Tongue (tissue), 2 donors: ENCODE measurements around the gene DDAH1. TPM values are rescaled to one million over a fixed set of nuclear protein-coding genes. Genes with fewer than 3 reads are reported as not detected.
"Not testable (repeated sequence)": the region's sequence is repeated elsewhere in the genome, so short reads cannot be mapped to it uniquely, and the experiment has no call there.

Experiments
- DNase-seq: peaks from one replicate; pipeline ENCODE4 v3.0.0-alpha.2; 2015
- total RNA-seq: library from RNA; depleted of rRNA; stranded (reverse); fragments of >200 nt; gene quantifications from one replicate; pipeline ENCODE4 v1.2.3, GENCODE V29; 2014

DDAH1 gene
- 43.8 TPM for total RNA-seq

GRCh38 chr1:85465099-85465785 is at the start of gene DDAH1:
TSS of gene DDAH1 (minus strand) at chr1:85465159. CDS start at chr1:85465045, 114 bp downstream.
- peak; percentile 81 for DNase-seq

DNA sequence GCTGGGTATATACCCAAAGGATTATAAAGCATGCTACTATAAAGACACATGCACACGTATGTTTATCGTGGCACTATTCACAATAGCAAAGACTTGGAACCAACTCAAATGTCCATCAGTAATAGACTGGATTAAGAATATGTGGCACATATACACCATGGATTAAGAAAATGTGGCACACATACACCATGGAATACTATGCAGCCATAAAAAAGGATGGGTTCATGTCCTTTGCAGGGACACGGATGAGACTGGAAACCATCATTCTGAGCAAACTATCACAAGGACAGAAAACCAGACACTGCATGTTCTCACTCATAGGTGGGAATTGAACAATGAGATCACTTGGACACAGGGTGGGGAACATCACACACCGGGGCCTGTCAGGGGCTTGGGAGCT is 49.0 kb upstream of the DDAH1 start:
- not testable (repeated sequence) for DNase-seq

DNA sequence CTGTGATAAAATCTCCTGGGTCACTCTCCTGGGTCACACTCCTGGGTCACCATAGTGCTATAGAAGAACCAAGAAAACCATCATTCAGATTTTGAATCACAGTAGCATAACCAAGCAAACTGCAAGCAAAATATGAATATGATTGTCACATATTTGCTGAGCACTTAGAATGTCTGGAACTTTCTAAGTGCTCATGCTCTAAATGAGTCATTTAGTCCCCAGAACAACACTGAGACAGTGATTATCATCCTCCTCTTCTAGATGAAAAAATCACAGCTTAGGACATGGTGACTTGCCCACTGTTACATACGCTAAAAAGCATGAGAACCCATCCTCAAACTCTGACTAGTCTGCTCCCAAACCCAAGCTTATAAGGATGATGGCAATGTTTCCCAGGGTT is 39.5 kb upstream of the DDAH1 start:
- DNase-seq, result no peak

GRCh38 chr1:85502625-85503083 is 37.7 kb upstream of the DDAH1 start:
- peak; percentile 79 for DNase-seq

DNA sequence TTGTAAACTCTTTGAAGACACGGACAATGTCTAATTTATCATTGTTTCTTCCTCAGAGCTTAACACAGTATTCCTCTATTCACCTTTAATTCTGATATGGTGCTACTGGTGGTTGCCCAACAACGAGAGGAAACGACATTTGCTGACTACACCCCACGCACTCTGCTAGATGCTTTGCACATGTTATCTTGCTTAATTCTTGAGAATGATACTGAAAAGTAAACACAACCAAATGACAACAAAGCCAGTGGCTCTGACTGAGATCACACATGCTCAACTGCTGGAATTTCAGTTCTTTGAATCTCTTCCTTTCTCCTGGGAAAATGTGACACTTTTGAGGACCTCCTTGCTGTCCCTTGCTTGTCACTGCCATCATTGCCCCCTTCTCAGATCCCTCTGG is 37.2 kb upstream of the DDAH1 start:
- DNase-seq, result no peak

- no peak for DNase-seq
Measured at GRCh38 chr1:85501355-85501898, 36.5 kb upstream of the DDAH1 start.

- DNase-seq, result peak; percentile 13
Measured at GRCh38 chr1:85496941-85497582, 32.1 kb upstream of the DDAH1 start.

- DNase-seq, result peak; percentile 83
Measured at GRCh38 chr1:85495556-85495955, 30.6 kb upstream of the DDAH1 start.

- DNase-seq, result peak; percentile 58
Measured at GRCh38 chr1:85494904-85495266, 29.9 kb upstream of the DDAH1 start.

DNA sequence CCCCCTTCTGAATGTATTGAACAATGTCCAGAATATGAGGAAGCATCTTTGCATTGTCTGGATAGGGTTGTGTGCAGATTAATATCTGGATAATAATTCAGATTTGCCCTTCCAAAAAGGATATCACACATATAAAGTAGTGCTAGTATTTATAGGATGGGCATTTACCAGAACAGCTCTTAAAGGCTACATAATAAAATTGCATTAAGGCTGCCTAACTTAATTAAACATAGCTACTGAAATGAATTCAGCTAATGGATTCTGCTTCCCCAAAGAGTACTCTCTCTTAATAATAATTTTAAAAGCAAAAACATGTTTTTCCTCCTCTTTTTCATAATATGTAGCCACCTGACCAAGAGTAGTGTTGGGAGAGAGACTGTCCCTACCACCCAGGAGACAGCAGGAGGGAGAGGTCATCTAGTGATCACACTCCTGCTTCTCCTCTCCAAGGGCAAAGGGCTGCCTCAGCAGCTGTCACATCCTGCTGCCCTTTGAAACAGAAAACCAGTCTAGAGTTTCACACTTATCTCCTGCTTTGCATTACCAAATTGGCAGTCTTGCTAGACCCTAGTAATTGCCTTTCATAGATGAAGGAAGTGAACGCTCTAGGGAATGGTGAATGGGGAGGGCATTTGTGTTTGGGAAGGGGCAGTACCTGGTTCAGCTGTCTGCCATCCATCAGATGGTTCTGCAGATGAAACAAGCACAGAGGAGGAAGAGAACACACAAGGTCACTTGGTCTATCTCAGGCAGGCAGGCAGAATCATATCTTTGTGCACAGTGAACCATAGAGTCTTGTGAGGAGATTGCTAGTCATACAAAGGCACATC is 29.3 kb upstream of the DDAH1 start:
- DNase-seq, result peak; percentile 54

GRCh38 chr1:85490270-85490985 is 25.5 kb upstream of the DDAH1 start:
- no peak for DNase-seq

GRCh38 chr1:85488126-85488525 is 23.2 kb upstream of the DDAH1 start:
- no peak for DNase-seq

DNA sequence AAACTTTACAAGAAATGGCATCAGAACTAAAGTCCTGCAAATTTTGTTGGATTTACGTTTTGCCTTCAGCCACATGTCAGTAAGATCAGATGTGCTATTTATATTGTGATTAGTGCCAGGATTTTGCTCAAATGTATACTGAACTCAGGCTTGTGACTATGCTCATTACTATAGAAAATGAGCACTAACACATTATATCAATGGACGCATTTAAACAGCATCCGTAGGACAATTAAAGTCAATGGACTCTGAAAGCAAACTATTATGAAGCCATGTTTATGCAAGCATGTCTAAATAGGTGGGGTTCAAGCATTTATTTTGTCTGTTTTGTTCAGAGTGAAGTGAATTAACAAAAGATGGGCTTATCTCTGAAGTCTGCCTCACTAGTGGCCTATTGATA is 20.6 kb upstream of the DDAH1 start:
- DNase-seq, result no peak

DNA sequence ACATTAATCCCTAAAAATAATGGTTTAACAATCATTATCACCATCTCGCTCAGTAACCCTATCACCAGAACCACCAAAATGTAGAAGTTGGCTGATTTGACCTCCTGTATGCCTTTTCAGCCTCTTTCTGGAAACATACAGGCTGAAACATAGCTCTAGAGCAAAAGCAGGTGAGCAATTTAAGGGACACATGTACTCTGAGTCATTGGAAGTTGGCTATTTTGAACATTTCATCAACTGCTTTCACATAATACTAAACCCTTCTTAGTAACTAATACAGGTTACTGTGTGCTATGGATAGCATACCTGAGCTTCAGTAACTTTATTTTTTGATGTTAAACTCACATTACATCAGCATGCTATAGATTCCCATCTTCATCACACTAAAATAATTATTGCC is 19.8 kb upstream of the DDAH1 start:
- DNase-seq, result no peak

DNA sequence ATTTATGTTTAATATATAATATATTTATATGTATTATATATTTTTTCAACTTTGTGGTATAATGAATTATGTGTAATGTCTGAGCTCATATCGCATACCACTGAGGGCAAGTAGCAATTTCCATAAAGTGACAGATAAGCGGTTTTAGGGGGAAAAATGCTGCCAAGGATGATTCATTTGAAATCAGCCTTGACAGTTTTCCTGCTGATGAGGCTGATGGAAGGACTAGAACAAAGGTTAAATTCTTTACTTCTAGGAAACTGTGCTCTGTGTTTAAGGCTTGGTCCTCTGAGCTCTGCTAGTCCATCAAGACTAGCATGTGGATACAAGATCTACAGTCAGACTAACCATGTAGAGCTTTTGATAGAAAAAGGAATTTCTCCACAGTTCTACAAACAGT is 19.3 kb upstream of the DDAH1 start:
- DNase-seq, result no peak

DNA sequence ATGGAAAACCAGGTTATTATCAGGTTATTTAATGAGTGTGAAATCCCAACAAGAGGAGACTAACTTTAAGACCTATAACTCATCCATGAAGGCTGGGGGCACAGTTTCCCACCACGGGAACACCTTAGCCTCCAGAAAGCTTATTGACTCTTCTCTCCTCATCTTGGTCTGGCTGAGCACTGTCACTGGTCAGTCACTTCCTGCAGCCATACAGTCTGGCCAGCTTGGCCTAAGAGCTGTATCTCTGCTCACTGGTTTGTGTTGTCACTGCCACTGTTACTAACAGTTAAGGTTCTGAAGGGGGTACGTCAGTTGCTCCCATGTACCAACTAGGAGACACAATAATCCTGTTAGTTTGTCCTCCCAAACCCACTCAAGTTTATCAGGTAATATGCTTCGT is 16.7 kb upstream of the DDAH1 start:
- DNase-seq, result no peak

- no peak for DNase-seq
Measured at GRCh38 chr1:85480566-85480965, 15.6 kb upstream of the DDAH1 start.

GRCh38 chr1:85479491-85479890 is 14.5 kb upstream of the DDAH1 start:
- no peak for DNase-seq

DNA sequence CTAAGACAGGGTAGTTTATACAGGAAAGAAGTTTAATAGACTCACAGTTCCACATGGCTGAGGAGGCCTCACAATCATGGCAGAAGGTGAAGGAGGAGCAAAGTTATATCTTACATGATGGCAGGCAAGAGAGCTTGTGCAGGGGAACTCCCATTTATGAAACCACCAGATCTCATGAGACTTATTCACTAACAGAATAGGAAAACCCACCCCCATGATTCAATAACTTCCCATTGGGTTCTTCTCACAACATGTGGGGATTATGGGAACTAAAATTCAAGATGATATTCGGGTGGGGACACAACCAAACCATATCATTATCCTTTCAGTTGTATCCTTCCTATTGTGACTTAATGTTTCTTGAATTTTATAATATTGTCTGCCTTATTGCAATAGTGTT is 13.4 kb upstream of the DDAH1 start:
- no peak for DNase-seq

DNA sequence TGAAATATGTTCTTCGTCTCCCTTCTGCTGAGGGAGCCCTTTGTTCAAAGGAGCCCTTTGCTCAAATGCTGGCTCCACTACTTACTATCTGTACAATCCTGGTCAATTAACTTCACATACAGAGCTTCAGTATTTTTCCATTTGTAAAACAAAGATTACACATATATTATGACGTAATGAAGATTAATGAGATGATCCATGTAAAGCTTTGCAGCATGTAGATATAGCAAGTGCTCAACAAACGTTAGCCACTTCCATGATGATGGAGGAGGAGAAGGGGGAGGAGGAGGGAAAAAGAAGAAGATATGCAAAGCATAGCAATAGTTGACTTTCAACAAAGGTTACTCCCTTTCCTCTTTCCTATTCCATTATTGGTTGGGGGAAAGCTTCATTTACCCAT is 10.1 kb upstream of the DDAH1 start:
- DNase-seq, result no peak

DNA sequence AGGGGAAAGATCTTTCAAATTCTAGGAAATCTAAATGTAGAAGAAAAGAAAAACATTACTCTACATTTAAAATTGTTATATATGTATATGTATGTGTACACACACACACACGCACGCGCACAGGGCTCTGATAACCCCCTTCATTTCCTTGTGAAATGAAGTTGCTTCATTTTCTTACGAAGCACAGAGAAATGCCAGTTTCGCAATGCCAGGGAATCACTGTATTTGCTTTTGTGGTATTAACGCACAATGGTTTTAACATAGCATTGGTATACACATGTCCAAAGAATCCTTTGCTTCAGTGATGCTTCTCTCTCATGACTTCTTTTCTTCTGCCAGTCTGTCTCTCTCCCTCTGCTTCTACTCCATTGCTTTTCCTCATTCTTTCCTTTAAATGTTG is 8.4 kb upstream of the DDAH1 start:
- no peak for DNase-seq

GRCh38 chr1:85471558-85471957 is 6.6 kb upstream of the DDAH1 start:
- no peak for DNase-seq
